ENCODE results near the gene KCNAB2. TPM values are rescaled to one million over a fixed set of nuclear protein-coding genes. Genes with fewer than 3 reads are reported as not detected.

Gene KCNAB2
- total RNA-seq, 3 donors from 2014 or later, result 6.9 to 19.8 (median 9.8) TPM

DNA sequence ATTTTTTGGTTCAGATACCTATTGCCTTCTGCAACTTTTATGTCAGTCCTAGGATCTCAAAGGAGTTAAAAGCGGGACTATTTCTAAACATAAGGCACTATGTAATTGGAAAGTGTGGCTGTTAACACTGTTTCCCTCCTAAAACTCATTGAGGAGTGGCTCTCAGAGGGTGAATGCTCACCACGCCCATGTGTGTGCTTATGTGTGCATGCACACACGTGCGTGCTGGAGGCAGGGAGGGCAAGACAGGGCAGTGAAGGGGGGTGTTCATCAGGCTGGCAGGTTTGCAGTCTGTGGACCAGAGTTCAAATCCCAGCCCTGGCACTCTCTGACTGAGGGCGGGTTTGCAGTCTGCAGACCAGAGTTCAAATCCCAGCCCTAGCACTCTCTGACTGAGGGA, 22.4 kb downstream of the KCNAB2 start:
- no peak for TF ChIP-seq POLR2A (IDR thresholded peaks at IDR 0.05)
- TF ChIP-seq POLR2AphosphoS5 (IDR thresholded peaks at IDR 0.05), result no peak
- TF ChIP-seq, protein P1, sequence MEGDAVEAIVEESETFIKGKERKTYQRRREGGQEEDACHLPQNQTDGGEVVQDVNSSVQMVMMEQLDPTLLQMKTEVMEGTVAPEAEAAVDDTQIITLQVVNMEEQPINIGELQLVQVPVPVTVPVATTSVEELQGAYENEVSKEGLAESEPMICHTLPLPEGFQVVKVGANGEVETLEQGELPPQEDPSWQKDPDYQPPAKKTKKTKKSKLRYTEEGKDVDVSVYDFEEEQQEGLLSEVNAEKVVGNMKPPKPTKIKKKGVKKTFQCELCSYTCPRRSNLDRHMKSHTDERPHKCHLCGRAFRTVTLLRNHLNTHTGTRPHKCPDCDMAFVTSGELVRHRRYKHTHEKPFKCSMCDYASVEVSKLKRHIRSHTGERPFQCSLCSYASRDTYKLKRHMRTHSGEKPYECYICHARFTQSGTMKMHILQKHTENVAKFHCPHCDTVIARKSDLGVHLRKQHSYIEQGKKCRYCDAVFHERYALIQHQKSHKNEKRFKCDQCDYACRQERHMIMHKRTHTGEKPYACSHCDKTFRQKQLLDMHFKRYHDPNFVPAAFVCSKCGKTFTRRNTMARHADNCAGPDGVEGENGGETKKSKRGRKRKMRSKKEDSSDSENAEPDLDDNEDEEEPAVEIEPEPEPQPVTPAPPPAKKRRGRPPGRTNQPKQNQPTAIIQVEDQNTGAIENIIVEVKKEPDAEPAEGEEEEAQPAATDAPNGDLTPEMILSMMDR (IDR thresholded peaks at IDR 0.05), result no peak
- Histone ChIP-seq H3K27me3 (no peaks in the 10 kb centered on the region), H3K36me3 (no peaks in the 10 kb centered on the region), H3K27ac (no peak overlapping the region), H3K9me3 (no peaks in the 10 kb centered on the region), H3K4me1 (no peaks in the 10 kb centered on the region), H3K4me3 (no peak overlapping the region)
- intact Hi-C loops (cut with DNase I; ENCODE audit: low total_unique reads), result no loop called here
- no peak for DNase-seq (ENCODE audit: low spot score in 2 of 2)

DNA sequence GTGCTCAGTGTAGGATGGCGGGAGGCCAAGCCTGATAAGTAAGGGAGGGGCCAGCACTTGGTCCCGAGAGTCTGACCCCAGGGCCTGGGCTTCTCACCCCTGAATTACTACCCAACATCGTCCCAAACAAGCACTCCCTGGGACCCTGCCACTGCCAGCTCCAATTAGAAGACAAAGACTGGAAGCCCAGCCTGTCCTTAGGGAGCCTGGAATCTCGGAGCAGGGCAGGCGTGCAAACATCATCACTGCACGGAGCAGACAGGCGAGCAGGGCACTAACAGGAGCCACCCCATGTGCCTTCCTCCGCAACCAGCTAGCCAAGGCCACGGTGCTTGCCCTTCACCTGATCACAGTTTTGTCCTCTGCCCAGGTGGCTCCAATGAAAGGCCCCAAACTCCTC, 23.2 kb downstream of the KCNAB2 start:
- Histone ChIP-seq H3K27me3 (no peaks in the 10 kb centered on the region), H3K9me3 (no peaks in the 10 kb centered on the region), H3K36me3 (no peaks in the 10 kb centered on the region), H3K4me3 (no peak overlapping the region), H3K4me1 (no peaks in the 10 kb centered on the region), H3K27ac (no peak overlapping the region)
- intact Hi-C loops (cut with DNase I; ENCODE audit: low total_unique reads), result no loop called here
- no peak for DNase-seq (ENCODE audit: low spot score in 2 of 2)
- no peak for TF ChIP-seq POLR2A (IDR thresholded peaks at IDR 0.05)
- no peak for TF ChIP-seq POLR2AphosphoS5 (IDR thresholded peaks at IDR 0.05)

DNA sequence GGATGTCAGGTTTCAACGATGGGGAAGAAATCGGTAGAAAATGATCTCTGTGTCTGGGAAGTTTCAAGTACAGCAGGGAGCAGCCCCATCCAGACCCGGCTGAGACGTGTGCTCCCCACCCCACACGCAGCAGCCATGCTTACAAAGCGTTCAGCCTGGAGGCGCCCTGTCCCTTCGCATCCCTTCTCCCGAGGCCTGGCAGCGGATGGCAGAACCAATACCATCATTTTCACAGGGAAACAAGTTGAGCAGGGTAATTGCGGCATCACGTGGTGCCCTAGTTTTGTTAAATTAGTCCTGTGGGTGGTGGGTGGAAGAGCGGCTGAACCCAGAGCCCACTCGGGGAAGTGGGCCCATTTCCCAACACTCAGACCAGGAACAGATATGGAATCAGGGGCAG, 23.9 kb downstream of the KCNAB2 start:
- Histone ChIP-seq H3K27ac (no peak overlapping the region), H3K9me3 (no peaks in the 10 kb centered on the region), H3K36me3 (no peaks in the 10 kb centered on the region), H3K27me3 (no peaks in the 10 kb centered on the region), H3K4me1 (no peaks in the 10 kb centered on the region), H3K4me3 (no peak overlapping the region)
- DNase-seq (ENCODE audit: low spot score in 2 of 2), result no peak
- intact Hi-C loops (cut with DNase I; ENCODE audit: low total_unique reads), result no loop called here
- TF ChIP-seq POLR2A (IDR thresholded peaks at IDR 0.05), result no peak
- TF ChIP-seq POLR2AphosphoS5 (IDR thresholded peaks at IDR 0.05), result no peak
- TF ChIP-seq, protein P1 (IDR thresholded peaks at IDR 0.05), result no peak

DNA sequence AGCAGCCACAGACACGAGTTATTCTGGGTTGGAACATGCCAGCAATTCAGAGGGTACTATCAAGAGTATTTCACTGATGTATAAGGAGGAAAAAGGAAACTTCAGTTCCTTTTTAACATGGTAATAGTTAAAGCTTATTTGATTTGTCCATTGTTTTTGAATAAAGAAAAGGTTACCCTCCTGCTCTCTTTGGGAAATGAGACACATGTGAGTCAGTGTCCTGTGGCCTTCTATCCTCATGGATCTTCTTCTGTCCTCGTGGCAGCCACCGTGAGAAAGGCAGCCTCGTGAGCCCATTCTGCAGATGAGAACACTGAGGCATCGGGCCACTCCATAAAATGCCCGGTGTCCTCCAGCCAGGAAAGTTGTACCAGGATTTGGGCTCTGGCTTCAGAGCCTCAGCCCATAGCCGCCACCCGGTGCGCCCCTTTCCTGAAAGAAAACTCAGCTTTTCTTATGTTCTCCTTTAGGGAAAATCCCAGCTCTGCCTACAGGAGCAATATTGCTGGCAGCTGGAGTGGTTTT, 24.8 kb downstream of the KCNAB2 start:
- TF ChIP-seq, protein P1 (IDR thresholded peaks at IDR 0.05), result no peak
- no peak for TF ChIP-seq POLR2A (IDR thresholded peaks at IDR 0.05)
- TF ChIP-seq POLR2AphosphoS5 (IDR thresholded peaks at IDR 0.05), result no peak
- Histone ChIP-seq H3K27me3 (no peaks in the 10 kb centered on the region), H3K36me3 (no peaks in the 10 kb centered on the region), H3K4me1 (no peaks in the 10 kb centered on the region), H3K9me3 (no peaks in the 10 kb centered on the region), H3K27ac (no peak overlapping the region), H3K4me3 (no peak overlapping the region)
- intact Hi-C loops (cut with DNase I; ENCODE audit: low total_unique reads), result no loop called here
- DNase-seq (ENCODE audit: low spot score in 2 of 2), result no peak

DNA sequence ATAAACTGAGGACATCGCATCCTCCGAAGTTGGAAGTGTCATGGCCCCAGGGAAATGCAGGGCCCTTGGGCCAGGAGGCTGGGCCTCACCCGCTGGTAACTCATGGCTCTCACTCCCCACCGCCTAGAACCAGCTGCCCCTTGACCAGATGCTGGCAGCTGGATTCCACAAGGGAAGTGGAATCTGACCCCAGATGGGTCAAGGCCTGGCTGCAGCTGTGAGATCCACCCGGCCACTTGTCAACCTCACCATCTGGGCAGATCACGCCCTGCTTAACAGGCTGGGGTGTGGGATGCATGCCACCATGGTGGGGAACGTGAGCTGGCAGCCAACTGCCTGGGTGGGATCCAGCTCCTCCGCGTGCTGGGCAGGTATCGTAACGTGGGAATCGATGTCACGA, 25.5 kb downstream of the KCNAB2 start:
- no peak for TF ChIP-seq POLR2AphosphoS5 (IDR thresholded peaks at IDR 0.05)
- no peak for TF ChIP-seq POLR2A (IDR thresholded peaks at IDR 0.05)
- TF ChIP-seq, protein P1 (IDR thresholded peaks at IDR 0.05), result no peak
- Histone ChIP-seq H3K4me3 (no peak overlapping the region), H3K4me1 (no peaks in the 10 kb centered on the region), H3K27ac (no peak overlapping the region), H3K9me3 (no peaks in the 10 kb centered on the region), H3K36me3 (no peaks in the 10 kb centered on the region), H3K27me3 (no peaks in the 10 kb centered on the region)
- intact Hi-C loops (cut with DNase I; ENCODE audit: low total_unique reads), result no loop called here
- no peak for DNase-seq (ENCODE audit: low spot score in 2 of 2)

All from breast epithelium (tissue), 4 donors.